Gastroesophageal sphincter (tissue), 4 donors: ENCODE data around the gene LYG1. TPM values are rescaled to one million over a fixed set of nuclear protein-coding genes. Genes with fewer than 3 reads are reported as not detected.
"Not testable (repeated sequence)": the region's sequence is repeated elsewhere in the genome, so short reads cannot be mapped to it uniquely, and the experiment has no call there.

Source experiments
- ATAC-seq: fragments of 150-250 bp; one replicate; pipeline ENCODE4 v1.9.1; 2016; ENCODE audit warnings: mild to moderate bottlenecking, moderate library complexity
- H3K27ac ChIP-seq, 4 donors: fragments of 200-600 bp; sonication (generic) in 3 of 4; 1 replicate in 3 of 4; 2 replicates in 1 of 4; pipeline ENCODE4 v1.5.1; 2016 to 2019
- H3K27me3 ChIP-seq: fragments of 200-600 bp; sonication (generic); one replicate; pipeline ENCODE4 v1.5.1; 2019
- H3K36me3 ChIP-seq, 2 donors: fragments of 200-600 bp; sonication (generic); one replicate each; pipeline ENCODE4 v1.5.1; 2019; ENCODE audit warnings: control low read depth in 1 of 2
- H3K4me1 ChIP-seq, 3 donors: fragments of 200-600 bp; sonication (generic); 1 replicate in 2 of 3; 2 replicates in 1 of 3; pipeline ENCODE4 v1.5.1; 2016 to 2019; ENCODE audit warnings: control low read depth in 2 of 3
- H3K4me3 ChIP-seq, 2 donors: fragments of 200-600 bp; sonication (generic); one replicate each; pipeline ENCODE4 v1.5.1; 2019; ENCODE audit warnings: mild to moderate bottlenecking in 1 of 2, moderate library complexity in 1 of 2
- H3K9me3 ChIP-seq, 3 donors: fragments of 200-600 bp; sonication (generic); one replicate each; pipeline ENCODE4 v1.5.1; 2017 to 2019; ENCODE audit warnings: control low read depth in 2 of 3
- EP300 ChIP-seq: sonication (generic); formaldehyde crosslinking; IDR thresholded peaks from one replicate; pipeline ENCODE4 v1.6.1; 2017; ENCODE audit warnings: antibody characterized with exemption, mild to moderate bottlenecking
- POLR2A ChIP-seq, 2 donors: fragments of 450-650 bp; IDR thresholded peaks; one replicate each; pipeline ENCODE4 v1.6.1; 2017; ENCODE audit warnings: antibody characterized with exemption in 2 of 2, mild to moderate bottlenecking in 2 of 2, moderate library complexity in 1 of 2
- POLR2AphosphoS5 ChIP-seq: sonication (generic); formaldehyde crosslinking; IDR thresholded peaks from one replicate; pipeline ENCODE4 v1.6.1; 2017; ENCODE audit warnings: antibody characterized with exemption
- WGBS, 2 donors: methylation state at CpG; one replicate each; pipeline ENCODE4 v1.1.5; 2018; ENCODE audit warnings: low coverage in 1 of 2; 5-methylcytosine and 5-hydroxymethylcytosine counted together
- total RNA-seq, 4 donors: library from RNA; depleted of rRNA; stranded (reverse); fragments of >200 nt; gene quantifications; one replicate each; pipeline ENCODE4 v1.1.0, GENCODE V29; 2016
- TF ChIP-seq, protein P1 (sequence below), 4 experiments: fragments of 200-600 bp in 2 of 4; fragments of 450-650 bp in 2 of 4; sonication (generic) in 1 of 4; IDR thresholded peaks; one replicate each; pipeline ENCODE4 v1.5.1; 2017 to 2019; ENCODE audit warnings: antibody characterized with exemption in 4 of 4, mild to moderate bottlenecking in 2 of 4, moderate library complexity in 2 of 4

The LYG1 gene
- total RNA-seq, 4 donors from 2014 or later = 0.58 to 1.2 TPM; not detected in 2

DNA sequence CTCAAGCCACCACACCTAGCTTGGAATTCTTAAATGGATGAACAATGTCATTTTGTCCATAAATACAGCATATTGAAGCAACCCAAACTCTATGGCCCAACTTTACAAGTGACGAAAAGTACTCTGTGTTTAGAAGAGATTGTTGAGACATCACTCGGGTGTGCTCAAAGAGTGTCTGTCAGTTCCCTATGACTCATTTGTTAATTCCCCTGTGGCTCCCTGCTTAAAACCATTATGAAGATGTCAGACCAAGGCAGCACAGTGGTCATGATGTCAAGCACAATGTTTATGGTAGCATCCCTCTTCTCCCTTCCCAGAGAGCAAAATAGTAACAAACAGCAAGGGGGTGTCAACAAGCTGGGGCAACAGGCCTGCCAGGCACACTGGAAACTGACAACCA, 3.0 kb downstream of the LYG1 start:
- H3K27ac ChIP-seq = no peak overlapping the region
- H3K9me3 ChIP-seq = no peaks in the 10 kb centered on the region
- 85 to 100% methylated on average over 2 of the region's 2 CpGs for WGBS, 2 donors
- no peaks in the 10 kb centered on the region for H3K4me1 ChIP-seq
- TF ChIP-seq POLR2AphosphoS5 (no peak), POLR2A (IDR thresholded peaks at IDR 0.05) (no peak)
- TF ChIP-seq, protein P1, sequence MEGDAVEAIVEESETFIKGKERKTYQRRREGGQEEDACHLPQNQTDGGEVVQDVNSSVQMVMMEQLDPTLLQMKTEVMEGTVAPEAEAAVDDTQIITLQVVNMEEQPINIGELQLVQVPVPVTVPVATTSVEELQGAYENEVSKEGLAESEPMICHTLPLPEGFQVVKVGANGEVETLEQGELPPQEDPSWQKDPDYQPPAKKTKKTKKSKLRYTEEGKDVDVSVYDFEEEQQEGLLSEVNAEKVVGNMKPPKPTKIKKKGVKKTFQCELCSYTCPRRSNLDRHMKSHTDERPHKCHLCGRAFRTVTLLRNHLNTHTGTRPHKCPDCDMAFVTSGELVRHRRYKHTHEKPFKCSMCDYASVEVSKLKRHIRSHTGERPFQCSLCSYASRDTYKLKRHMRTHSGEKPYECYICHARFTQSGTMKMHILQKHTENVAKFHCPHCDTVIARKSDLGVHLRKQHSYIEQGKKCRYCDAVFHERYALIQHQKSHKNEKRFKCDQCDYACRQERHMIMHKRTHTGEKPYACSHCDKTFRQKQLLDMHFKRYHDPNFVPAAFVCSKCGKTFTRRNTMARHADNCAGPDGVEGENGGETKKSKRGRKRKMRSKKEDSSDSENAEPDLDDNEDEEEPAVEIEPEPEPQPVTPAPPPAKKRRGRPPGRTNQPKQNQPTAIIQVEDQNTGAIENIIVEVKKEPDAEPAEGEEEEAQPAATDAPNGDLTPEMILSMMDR (IDR thresholded peaks at IDR 0.05) = no peak
- H3K4me3 ChIP-seq = no peak overlapping the region
- H3K27me3 ChIP-seq = no peaks in the 10 kb centered on the region
- H3K36me3 ChIP-seq = peaks cover 0 to 17% of the 10 kb centered on the region in 2 donors
- no peak for ATAC-seq

DNA sequence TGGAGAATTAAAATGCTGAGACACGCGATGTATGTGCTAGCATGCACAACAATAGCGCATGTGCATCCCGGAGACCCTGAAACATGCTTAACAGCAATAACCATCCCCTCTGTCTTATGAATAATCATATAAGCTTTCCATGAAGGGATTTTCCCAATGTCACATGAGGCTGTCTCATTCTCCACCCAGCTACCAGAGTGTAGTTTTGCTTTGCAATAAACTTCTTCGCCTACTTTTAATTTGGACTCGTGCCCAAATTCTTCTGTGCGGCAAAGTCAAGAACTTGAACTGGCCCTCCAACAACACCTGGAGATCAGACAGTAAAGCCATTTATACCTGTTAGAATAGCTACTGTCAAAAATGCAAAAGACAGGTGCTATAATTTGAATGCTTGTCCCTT, 15.5 kb downstream of the LYG1 start:
- H3K4me1 ChIP-seq = no peaks in the 10 kb centered on the region
- H3K36me3 ChIP-seq = peaks cover 0 to 49% of the 10 kb centered on the region in 2 donors
- no peak overlapping the region for H3K27ac ChIP-seq
- H3K4me3 ChIP-seq = no peak overlapping the region
- TF ChIP-seq, protein P1 (IDR thresholded peaks at IDR 0.05) = no peak
- TF ChIP-seq EP300 = no peak
- no peak for TF ChIP-seq POLR2AphosphoS5
- no peak for TF ChIP-seq POLR2A (IDR thresholded peaks at IDR 0.05)
- 90 to 92% methylated on average over 6 of the region's 7 CpGs for WGBS, 2 donors
- no peaks in the 10 kb centered on the region for H3K9me3 ChIP-seq
- no peaks in the 10 kb centered on the region for H3K27me3 ChIP-seq
- no peak for ATAC-seq

DNA sequence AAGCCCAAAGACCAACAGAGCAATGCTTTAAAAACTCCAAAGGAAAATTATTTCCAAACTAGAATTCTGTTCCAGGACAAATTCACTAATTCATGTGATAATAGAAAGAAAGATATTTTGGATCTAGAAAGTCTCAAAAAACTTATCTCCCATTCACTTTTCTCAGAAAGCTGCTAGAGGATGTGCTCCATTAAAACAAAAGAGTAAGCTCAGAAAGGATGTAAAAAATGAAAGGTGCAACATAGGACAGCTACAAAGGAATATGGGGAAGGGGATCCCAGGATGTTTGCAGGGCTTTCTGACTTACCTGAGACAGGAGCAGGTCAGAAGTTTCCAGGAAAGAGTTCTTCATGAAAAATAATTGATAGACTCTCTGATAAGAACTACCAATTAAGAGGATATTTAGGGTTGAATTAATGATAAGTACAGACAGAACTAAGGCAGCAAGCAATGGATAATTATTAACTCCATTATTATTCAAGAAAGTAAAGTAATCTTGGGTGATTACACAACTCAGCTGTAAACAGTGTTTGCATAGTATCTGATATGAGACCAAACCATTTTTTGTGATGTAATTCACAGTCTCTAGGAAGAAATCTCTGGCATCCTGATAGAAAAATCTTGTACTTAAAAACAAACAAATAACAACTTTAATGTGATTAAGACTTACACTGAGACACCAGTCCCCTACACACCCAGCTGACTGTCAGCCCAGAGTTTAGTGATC, 20.9 kb downstream of the LYG1 start:
- H3K36me3 ChIP-seq = peaks cover 0 to 38% of the 10 kb centered on the region in 2 donors
- no peaks in the 10 kb centered on the region for H3K27me3 ChIP-seq
- no peak overlapping the region for H3K4me3 ChIP-seq
- H3K4me1 ChIP-seq = no peaks in the 10 kb centered on the region
- ATAC-seq = no peak
- TF ChIP-seq EP300 (no peak), POLR2AphosphoS5 (no peak), POLR2A (IDR thresholded peaks at IDR 0.05) (no peak)
- TF ChIP-seq, protein P1 (IDR thresholded peaks at IDR 0.05) = no peak
- H3K9me3 ChIP-seq = peaks cover 0 to 7% (median 0%) of the 10 kb centered on the region in 3 donors
- no peak overlapping the region for H3K27ac ChIP-seq

DNA sequence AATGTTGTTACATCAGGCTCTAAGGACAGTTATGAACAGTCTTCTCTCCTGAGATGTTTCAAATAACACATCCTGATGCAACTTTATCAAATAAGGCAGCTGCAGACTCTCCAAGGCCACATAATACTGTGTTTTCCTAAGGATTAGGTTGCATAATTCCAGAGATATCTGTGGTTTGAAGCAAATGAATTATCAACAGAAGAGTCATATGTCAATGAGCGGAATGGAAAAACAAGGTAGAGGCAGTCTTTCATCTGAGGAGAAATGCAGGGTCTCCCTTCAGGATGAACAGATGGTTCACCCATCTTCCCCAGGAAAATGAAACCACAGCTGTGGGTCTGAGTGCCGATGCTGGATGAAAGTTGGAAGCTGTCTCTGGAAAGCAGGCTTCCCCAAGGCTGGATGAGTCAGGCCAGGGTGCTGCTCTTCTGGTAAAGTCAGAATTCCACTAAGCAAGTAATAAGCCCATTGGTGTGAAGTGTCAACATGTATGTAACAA, 22.2 kb downstream of the LYG1 start:
- H3K4me1 ChIP-seq = no peaks in the 10 kb centered on the region
- H3K4me3 ChIP-seq = no peak overlapping the region
- 86 to 93% methylated on average over 2 of the region's 2 CpGs for WGBS, 2 donors
- H3K36me3 ChIP-seq = peaks cover 0 to 25% of the 10 kb centered on the region in 2 donors
- TF ChIP-seq POLR2A (IDR thresholded peaks at IDR 0.05) (no peak), POLR2AphosphoS5 (no peak), EP300 (no peak)
- TF ChIP-seq, protein P1 (IDR thresholded peaks at IDR 0.05) = no peak
- H3K27me3 ChIP-seq = no peaks in the 10 kb centered on the region
- ATAC-seq = no peak
- H3K9me3 ChIP-seq = peaks cover 0 to 7% (median 0%) of the 10 kb centered on the region in 3 donors
- no peak overlapping the region for H3K27ac ChIP-seq

DNA sequence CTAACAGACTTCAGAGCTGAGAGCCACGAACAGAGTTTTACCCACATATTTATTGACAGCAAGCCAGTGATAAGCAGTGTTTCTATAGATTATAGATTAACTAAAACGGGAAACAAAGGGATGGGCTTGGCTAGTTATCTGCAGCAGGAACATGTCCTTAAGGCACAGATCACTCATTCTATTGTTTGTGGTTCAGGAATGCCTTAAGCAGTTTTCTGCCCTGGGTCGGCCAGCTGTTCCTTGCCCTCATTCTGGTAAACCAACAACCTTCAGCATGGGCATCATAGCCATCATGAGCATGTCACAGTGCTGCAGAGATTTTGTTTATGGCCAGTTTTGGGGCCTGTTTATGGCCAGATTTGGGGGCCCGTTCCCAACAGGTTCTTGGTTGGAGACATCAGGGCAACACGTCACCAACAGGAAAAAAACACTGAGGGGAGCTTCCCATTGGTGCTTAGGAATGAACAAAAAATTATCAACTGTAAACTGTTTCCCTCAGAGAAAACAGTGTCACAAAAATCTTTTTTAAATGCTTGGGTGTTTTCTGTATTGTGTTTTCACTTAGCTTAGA, 22.7 kb downstream of the LYG1 start:
- not testable (repeated sequence) for H3K27ac ChIP-seq, H3K9me3 ChIP-seq, H3K27me3 ChIP-seq, H3K4me1 ChIP-seq, ATAC-seq, H3K4me3 ChIP-seq
- peaks cover 0 to 21% of the 10 kb centered on the region in 2 donors for H3K36me3 ChIP-seq
- WGBS, 2 donors = 84 to 100% methylated on average over 3 to 5 of the region's 5 CpGs
